IMR-90 (cell line): Measurements from ENCODE around the gene SNTA1. TPM values are rescaled to one million over a fixed set of nuclear protein-coding genes. Genes with fewer than 3 reads are reported as not detected.

Experiments used
- ATAC-seq: fragments of 200-7000 bp; cut with Tn5 transposase; 2 replicates; pipeline ENCODE4 v1.9.1; 2020; ENCODE audit warnings: low read depth, mild to moderate bottlenecking, moderate library complexity
- BruUV-seq: library from RNA; stranded (reverse); fragments of 400-500 nt; replicated peaks from 2 replicates; lab custom pipeline; 2021; lab: Mats Ljungman, UMichigan
- CTCF ChIA-PET: fragments of 300-600 bp; formaldehyde crosslinking; extraction: SDS; loops from one replicate; lab custom pipeline; 2021; ENCODE audit warnings: antibody characterized with exemption; lab: Yijun Ruan, JAX
- POLR2A ChIA-PET: fragments of 300-600 bp; sonication (Branson Sonifier 250); formaldehyde crosslinking; loops from one replicate; lab custom pipeline; 2022; ENCODE audit warnings: antibody characterized with exemption; ENCODE audit not compliant: unreplicated experiment; lab: Charles Lee
- DNase-seq: peaks from one replicate; pipeline ENCODE4 v3.0.0; 2013
- H2AFZ ChIP-seq: replicated peaks from 2 replicates; pipeline ENCODE3; 2013; ENCODE audit warnings: low read length, mild to moderate bottlenecking; ENCODE audit not compliant: poor library complexity
- H2AK5ac ChIP-seq: 2 replicates; pipeline ENCODE4 v1.6.1; 2013; ENCODE audit warnings: low read depth, low read length, inconsistent platforms
- H2AK9ac ChIP-seq: replicated peaks from 2 replicates; pipeline ENCODE3; 2013; ENCODE audit warnings: mild to moderate bottlenecking, low read depth, low read length, moderate library complexity; ENCODE audit not compliant: poor library complexity
- H2BK120ac ChIP-seq: 2 replicates; pipeline ENCODE4 v1.6.1; 2013; ENCODE audit warnings: low read depth, low read length, inconsistent platforms
- H2BK15ac ChIP-seq: 3 replicates; pipeline ENCODE4 v1.6.1; 2013; ENCODE audit warnings: low read depth, low read length, inconsistent platforms
- H2BK20ac ChIP-seq: 2 replicates; pipeline ENCODE4 v1.6.1; 2013; ENCODE audit warnings: low read depth, mild to moderate bottlenecking, inconsistent platforms, low read length, moderate library complexity
- H2BK5ac ChIP-seq: 2 replicates; pipeline ENCODE4 v1.6.1; 2013; ENCODE audit warnings: mild to moderate bottlenecking, low read depth, low read length, inconsistent platforms; ENCODE audit not compliant: poor library complexity, severe bottlenecking
- H3K14ac ChIP-seq: replicated peaks from 2 replicates; pipeline ENCODE4 v1.6.1; 2013; ENCODE audit warnings: low read depth, low read length, inconsistent platforms
- H3K18ac ChIP-seq: 2 replicates; pipeline ENCODE4 v1.6.1; 2013; ENCODE audit warnings: low read depth, low read length, control low read depth
- H3K23ac ChIP-seq: 2 replicates; pipeline ENCODE4 v1.6.1; 2013; ENCODE audit warnings: low read depth, low read length, inconsistent platforms
- H3K27ac ChIP-seq: 2 replicates; pipeline ENCODE4 v1.5.1; 2013; ENCODE audit warnings: mild to moderate bottlenecking, control low read depth, low read length; ENCODE audit not compliant: insufficient read depth
- H3K27me3 ChIP-seq: 2 replicates; pipeline ENCODE4 v1.6.1; 2013; ENCODE audit warnings: low read length; ENCODE audit not compliant: control insufficient read depth, insufficient read depth
- H3K36me3 ChIP-seq: 2 replicates; pipeline ENCODE4 v1.6.1; 2013; ENCODE audit warnings: low read length, mixed read lengths; ENCODE audit not compliant: control insufficient read depth, insufficient read depth
- H3K4ac ChIP-seq: 2 replicates; pipeline ENCODE4 v1.6.1; 2013; ENCODE audit warnings: low read depth, low read length, inconsistent platforms
- H3K4me1 ChIP-seq: 2 replicates; pipeline ENCODE4 v1.6.1; 2013; ENCODE audit warnings: low read length, mixed read lengths; ENCODE audit not compliant: control insufficient read depth, insufficient read depth
- H3K4me2 ChIP-seq: 2 replicates; pipeline ENCODE4 v1.6.1; 2013; ENCODE audit warnings: low read depth, mild to moderate bottlenecking, control low read depth, low read length, moderate library complexity
- H3K4me3 ChIP-seq: 2 replicates; pipeline ENCODE4 v1.5.1; 2013; ENCODE audit warnings: low read depth, mild to moderate bottlenecking, control low read depth, low read length, moderate library complexity; ENCODE audit not compliant: insufficient read depth
- H3K56ac ChIP-seq: 2 replicates; pipeline ENCODE4 v1.6.1; 2013; ENCODE audit warnings: low read length, inconsistent platforms; ENCODE audit not compliant: insufficient read depth; ENCODE audit errors: extremely low read depth
- H3K79me1 ChIP-seq, 2 experiments: 2 replicates each; pipeline ENCODE4 v1.6.1; 2013; ENCODE audit warnings: low read length in 2 of 2, inconsistent platforms in 1 of 2, low read depth in 1 of 2
- H3K9ac ChIP-seq: 2 replicates; pipeline ENCODE4 v1.6.1; 2013; ENCODE audit warnings: low read depth, low read length, control low read depth
- H3K9me1 ChIP-seq: 2 replicates; pipeline ENCODE4 v1.6.1; 2013; ENCODE audit warnings: low read length, inconsistent platforms; ENCODE audit not compliant: insufficient read depth
- H3K9me3 ChIP-seq: 2 replicates; pipeline ENCODE4 v1.6.1; 2013; ENCODE audit warnings: low read length; ENCODE audit not compliant: control insufficient read depth, insufficient read depth
- H4K20me1 ChIP-seq: 2 replicates; pipeline ENCODE4 v1.6.1; 2013; ENCODE audit warnings: low read length, inconsistent platforms; ENCODE audit not compliant: insufficient read depth
- H4K5ac ChIP-seq: 2 replicates; pipeline ENCODE4 v1.6.1; 2013; ENCODE audit warnings: mild to moderate bottlenecking, low read depth, low read length, control low read depth
- H4K8ac ChIP-seq, 2 experiments: 2 replicates each; pipeline ENCODE4 v1.6.1; 2013; ENCODE audit warnings: low read depth in 2 of 2, low read length in 2 of 2, control low read depth in 1 of 2, inconsistent platforms in 1 of 2
- H4K91ac ChIP-seq: 2 replicates; pipeline ENCODE4 v1.6.1; 2013; ENCODE audit warnings: low read depth, low read length, inconsistent platforms; ENCODE audit not compliant: insufficient read depth
- CEBPB ChIP-seq: IDR thresholded peaks from 2 replicates; pipeline ENCODE4 v1.6.1; 2012; ENCODE audit warnings: low read depth, low read length, improper control_type of control experiment
- CHD1 ChIP-seq: IDR thresholded peaks from 2 replicates; pipeline ENCODE4 v1.6.1; 2012; ENCODE audit warnings: low read depth, low read length, improper control_type of control experiment
- CTCF ChIP-seq: conservative IDR thresholded peaks from 2 replicates; pipeline ENCODE4 v1.5.1; 2012; ENCODE audit warnings: mild to moderate bottlenecking, low read depth, low read length, improper control_type of control experiment
- ELK1 ChIP-seq: fragments of 150-350 bp; IDR thresholded peaks from 2 replicates; pipeline ENCODE4 v1.6.1; 2016; ENCODE audit warnings: low read depth, mild to moderate bottlenecking, low read length, moderate library complexity, borderline replicate concordance
- FOS ChIP-seq: fragments of 150-350 bp; IDR thresholded peaks from 2 replicates; pipeline ENCODE4 v1.6.1; 2016; ENCODE audit warnings: low read depth, low read length
- MAZ ChIP-seq: IDR thresholded peaks from 2 replicates; pipeline ENCODE4 v1.6.1; 2012; ENCODE audit warnings: low read depth, mild to moderate bottlenecking, low read length, improper control_type of control experiment, moderate library complexity, borderline replicate concordance
- MXI1 ChIP-seq: IDR thresholded peaks from 2 replicates; pipeline ENCODE4 v1.6.1; 2012; ENCODE audit warnings: low read depth, mild to moderate bottlenecking, low read length, moderate library complexity, borderline replicate concordance
- NFE2L2 ChIP-seq: fragments of 150-350 bp; IDR thresholded peaks from 2 replicates; pipeline ENCODE4 v1.6.1; 2016; ENCODE audit warnings: low read depth, mild to moderate bottlenecking, low read length
- POLR2A ChIP-seq: IDR thresholded peaks from 2 replicates; pipeline ENCODE4 v1.6.1; 2012; ENCODE audit warnings: mild to moderate bottlenecking, low read depth, low read length
- RCOR1 ChIP-seq: IDR thresholded peaks from 2 replicates; pipeline ENCODE4 v1.6.1; 2012; ENCODE audit warnings: mild to moderate bottlenecking, low read length, improper control_type of control experiment; ENCODE audit not compliant: insufficient replicate concordance
- RFX5 ChIP-seq: IDR thresholded peaks from 2 replicates; pipeline ENCODE4 v1.8.0; 2012; ENCODE audit warnings: low read depth, mild to moderate bottlenecking, low read length, moderate library complexity
- SMC3 ChIP-seq: fragments of 150-350 bp; IDR thresholded peaks from 2 replicates; pipeline ENCODE4 v1.6.1; 2016; ENCODE audit warnings: low read depth, mild to moderate bottlenecking, antibody characterized with exemption, low read length, moderate library complexity
- USF2 ChIP-seq: fragments of 150-350 bp; IDR thresholded peaks from 2 replicates; pipeline ENCODE4 v1.6.1; 2017; ENCODE audit warnings: mild to moderate bottlenecking, antibody characterized with exemption, low read length, low read depth
- WGBS, 2 experiments: methylation state at CpG; one replicate each; pipeline versions ENCODE4 v1.1.5 to v1.1.7; 2013; ENCODE audit warnings: missing lambda C conversion rate in 2 of 2; ENCODE audit not compliant: insufficient read length in 1 of 2; ENCODE audit errors: extremely low coverage in 2 of 2; 5-methylcytosine and 5-hydroxymethylcytosine counted together
- dilution Hi-C: fragments of 300-500 bp; cut with HindIII; formaldehyde crosslinking; loops from one replicate; pipeline ENCODE4 v1.14.3; 2018; ENCODE audit warnings: low sequenced_read_pairs; ENCODE audit not compliant: unreplicated experiment
- in situ Hi-C: fragments of 300-500 bp; cut with MboI; formaldehyde crosslinking; loops from 3 replicates; pipeline ENCODE4 v1.14.3; 2019; ENCODE audit warnings: low sequenced_read_pairs, inconsistent platforms, mixed read lengths
- intact Hi-C: fragments of 100-400 bp; cut with micrococcal nuclease; formaldehyde crosslinking; loops from 2 replicates; pipeline ENCODE4 v1.10.0; 2022
- polyA plus RNA-seq, 3 experiments: library from polyadenylated mRNA; depleted of rRNA; stranded (reverse); fragments of >200 nt; gene quantifications; 2 replicates each; pipeline ENCODE4 v1.2.3, GENCODE V29; 2012; ENCODE audit warnings: low replicate concordance in 1 of 3
- total RNA-seq: library from RNA; depleted of rRNA; stranded (reverse); fragments of >200 nt; gene quantifications from 2 replicates; pipeline ENCODE4 v1.2.3, GENCODE V29; 2012

The SNTA1 gene
- total and polyA plus RNA-seq, 2 of the 4 experiments (the other 2 are of a cell fraction): 10.6 to 15.4 TPM

- H2BK5ac ChIP-seq: no peak overlapping the region
- no peak overlapping the region for H3K27ac ChIP-seq
- no peak overlapping the region for H3K23ac ChIP-seq
- ChIA-PET CTCF (interaction anchor here (0.7 kb wide), 1 partner anchor 511 kb away, joined by 4 read pairs; no protein-coding TSS in a partner anchor), POLR2A (interaction anchor here (0.5 kb wide), 1 partner anchor 1293 kb away, joined by 12 read pairs; no protein-coding TSS in a partner anchor)
- peaks cover 7% of the 10 kb centered on the region for H3K9me1 ChIP-seq
- H3K18ac ChIP-seq: no peak overlapping the region
- DNase-seq (no peak), ATAC-seq (no peak)
- H4K8ac ChIP-seq: no peak overlapping the region
- H4K91ac ChIP-seq: no peak overlapping the region; the same call in 1 of the 2 replicates
- dilution Hi-C loops: no loop called here
- peak overlapping the region; percentile 43 for H2AFZ ChIP-seq
- H3K56ac ChIP-seq: no peak overlapping the region
- no peak overlapping the region for H2BK20ac ChIP-seq
- H3K4me3 ChIP-seq: no peak overlapping the region
- peaks cover 7% of the 10 kb centered on the region for H3K4me1 ChIP-seq
- H2BK120ac ChIP-seq: no peak overlapping the region
- 89% methylated on average over 5 of the region's 18 CpGs; no CpG with 5 or more reads in 1 of the 2 experiments for WGBS, 2 experiments
- no TSS peak for BruUV-seq
- H3K79me1 ChIP-seq: peaks cover 4 to 18% of the 10 kb centered on the region in 2 experiments; a peak in 3 of 4 replicates
- no peak overlapping the region for H3K14ac ChIP-seq
- peaks cover 19% of the 10 kb centered on the region for H3K36me3 ChIP-seq
- H3K4ac ChIP-seq: no peak overlapping the region
- H2BK15ac ChIP-seq: no peak overlapping the region
- no peak overlapping the region for H4K5ac ChIP-seq
- H4K20me1 ChIP-seq: no peaks in the 10 kb centered on the region
- H3K27me3 ChIP-seq: no peaks in the 10 kb centered on the region
- in situ Hi-C loops: no loop called here
- no peak overlapping the region for H2AK5ac ChIP-seq
- intact Hi-C loops: no loop called here
- H3K9ac ChIP-seq: no peak overlapping the region
- H3K9me3 ChIP-seq: peaks cover 3% of the 10 kb centered on the region; the same call in 1 of the 2 replicates
- H3K4me2 ChIP-seq: no peak overlapping the region
- H2AK9ac ChIP-seq: peak overlapping the region; percentile 55
- TF ChIP-seq POLR2A (no peak), RFX5 (no peak), ELK1 (no peak), SMC3 (no peak), CHD1 (no peak), CTCF (no peak), FOS (no peak), MAZ (no peak), NFE2L2 (no peak), CEBPB (no peak), MXI1 (no peak), RCOR1 (no peak), USF2 (no peak)
These were observed 34.6 kb downstream of the SNTA1 start for GRCh38 chr20:33408716-33409654.
